ENCODE measurements around the gene FATE1.

FATE1 gene

GRCh38 chrX:151703487-151703886, 12.3 kb upstream of the FATE1 start:
- no peak for DNase-seq (ENCODE audit: low read depth in 3 of 3, low spot score in 1 of 3)

GRCh38 chrX:151704041-151704663, 11.7 kb upstream of the FATE1 start:
- no peak for DNase-seq (ENCODE audit: low read depth in 3 of 3, low spot score in 1 of 3)

- no peak for DNase-seq (ENCODE audit: low read depth in 3 of 3, low spot score in 1 of 3)
Measured at GRCh38 chrX:151708821-151709220, 7.0 kb upstream of the FATE1 start.

GRCh38 chrX:151710457-151710856, 5.4 kb upstream of the FATE1 start:
- no peak for DNase-seq (ENCODE audit: low read depth in 3 of 3, low spot score in 1 of 3)

- no peak for DNase-seq (ENCODE audit: low read depth in 3 of 3, low spot score in 1 of 3)
Measured at GRCh38 chrX:151711154-151711553, 4.7 kb upstream of the FATE1 start.

- no peak for DNase-seq (ENCODE audit: low read depth in 3 of 3, low spot score in 1 of 3)
Measured at GRCh38 chrX:151711787-151712186, 4.0 kb upstream of the FATE1 start.

- no peak for DNase-seq (ENCODE audit: low read depth in 3 of 3, low spot score in 1 of 3)
Measured at GRCh38 chrX:151712253-151712652, 3.6 kb upstream of the FATE1 start.

GRCh38 chrX:151713849-151714248, 2.0 kb upstream of the FATE1 start:
- DNase-seq (ENCODE audit: low read depth in 3 of 3, low spot score in 1 of 3): no peak

GRCh38 chrX:151714362-151714761, 1.5 kb upstream of the FATE1 start:
- no peak for DNase-seq (ENCODE audit: low read depth in 3 of 3, low spot score in 1 of 3)

GRCh38 chrX:151722241-151722846, 6.5 kb downstream of the FATE1 start:
- no peak for DNase-seq (ENCODE audit: low read depth in 3 of 3, low spot score in 1 of 3)

- DNase-seq (ENCODE audit: low read depth in 3 of 3, low spot score in 1 of 3): no peak
Measured at GRCh38 chrX:151723156-151723760, 7.4 kb downstream of the FATE1 start.

GRCh38 chrX:151724563-151725337, 8.9 kb downstream of the FATE1 start:
- no peak for DNase-seq (ENCODE audit: low read depth in 3 of 3, low spot score in 1 of 3)

GRCh38 chrX:151725338-151725614, 9.4 kb downstream of the FATE1 start:
- DNase-seq (ENCODE audit: low read depth in 3 of 3, low spot score in 1 of 3): no peak

- no peak for DNase-seq (ENCODE audit: low read depth in 3 of 3, low spot score in 1 of 3)
Measured at GRCh38 chrX:151726751-151727150, 10.9 kb downstream of the FATE1 start.

GRCh38 chrX:151727346-151727745, 11.5 kb downstream of the FATE1 start:
- DNase-seq (ENCODE audit: low read depth in 3 of 3, low spot score in 1 of 3): no peak

GRCh38 chrX:151729056-151729725, 13.4 kb downstream of the FATE1 start:
- DNase-seq (ENCODE audit: low read depth in 3 of 3, low spot score in 1 of 3): no peak

- DNase-seq (ENCODE audit: low read depth in 3 of 3, low spot score in 1 of 3): no peak
Measured at GRCh38 chrX:151734446-151734845, 18.6 kb downstream of the FATE1 start, which contains the start of gene CNGA2. Gene CNGA2 (plus strand): TSS chrX:151734746. CDS start chrX:151738484, 3,738 bp downstream.

GRCh38 chrX:151735219-151735618, 19.4 kb downstream of the FATE1 start:
- DNase-seq (ENCODE audit: low read depth in 3 of 3, low spot score in 1 of 3): no peak

GRCh38 chrX:151736685-151737084, 20.9 kb downstream of the FATE1 start:
- DNase-seq (ENCODE audit: low read depth in 3 of 3, low spot score in 1 of 3): no peak

- DNase-seq (ENCODE audit: low read depth in 3 of 3, low spot score in 1 of 3): no peak
Measured at GRCh38 chrX:151737494-151737893, 21.7 kb downstream of the FATE1 start.

- DNase-seq (ENCODE audit: low read depth in 3 of 3, low spot score in 1 of 3): no peak
Measured at GRCh38 chrX:151738751-151739150, 22.9 kb downstream of the FATE1 start.

- DNase-seq (ENCODE audit: low read depth in 3 of 3, low spot score in 1 of 3): no peak
Measured at GRCh38 chrX:151741606-151742005, 25.8 kb downstream of the FATE1 start.
